Right lobe of liver (tissue), 4 donors: ENCODE results near the gene ADARB2.

Experiments
- POLR2A ChIP-seq: fragments of 450-650 bp; IDR thresholded peaks from one replicate; pipeline ENCODE4 v1.6.1; 2017; ENCODE audit warnings: antibody characterized with exemption, mild to moderate bottlenecking
- TF ChIP-seq, protein P1 (sequence below), 4 donors: fragments of 200-600 bp in 3 of 4; fragments of 450-650 bp in 1 of 4; IDR thresholded peaks; one replicate each; pipeline versions ENCODE4 v1.5.1 to v1.8.0; 2016 to 2022; ENCODE audit warnings: antibody characterized with exemption in 4 of 4, mild to moderate bottlenecking in 2 of 4
- donor health status: DM: no; HTN: no; CAD: no.
- donor health status: DM: no; HTN: no; CAD: no.
- donor health status: DM: no; HTN: yes; CAD: no.

DNA sequence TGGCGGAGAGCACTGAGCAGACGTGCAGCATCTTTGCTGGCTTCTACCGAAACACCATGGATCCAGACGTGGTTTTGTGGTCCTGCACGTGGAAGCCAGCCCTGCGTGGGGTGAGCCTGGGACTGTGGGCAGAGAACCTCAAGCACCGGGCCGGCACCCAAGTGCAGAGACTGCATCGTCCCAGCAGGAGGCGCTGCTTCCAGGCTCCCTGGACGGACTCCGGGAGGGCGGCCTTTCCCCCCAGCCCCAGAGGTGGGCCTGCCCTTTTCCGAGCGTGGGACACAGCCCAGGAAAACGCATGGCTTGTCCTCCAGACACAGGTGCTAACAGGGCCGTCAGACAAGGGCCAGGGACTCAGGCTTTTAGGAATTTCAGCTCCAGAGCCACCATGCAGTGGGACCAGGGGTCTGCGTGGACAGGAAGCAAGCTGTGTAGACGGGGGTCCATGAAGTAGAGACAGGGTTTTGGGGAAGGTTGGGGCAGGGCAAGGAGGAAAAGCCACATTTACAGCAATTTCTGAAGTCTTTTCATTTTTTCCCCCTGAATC is 377.2 kb downstream of the ADARB2 start:
- TF ChIP-seq, protein P1, sequence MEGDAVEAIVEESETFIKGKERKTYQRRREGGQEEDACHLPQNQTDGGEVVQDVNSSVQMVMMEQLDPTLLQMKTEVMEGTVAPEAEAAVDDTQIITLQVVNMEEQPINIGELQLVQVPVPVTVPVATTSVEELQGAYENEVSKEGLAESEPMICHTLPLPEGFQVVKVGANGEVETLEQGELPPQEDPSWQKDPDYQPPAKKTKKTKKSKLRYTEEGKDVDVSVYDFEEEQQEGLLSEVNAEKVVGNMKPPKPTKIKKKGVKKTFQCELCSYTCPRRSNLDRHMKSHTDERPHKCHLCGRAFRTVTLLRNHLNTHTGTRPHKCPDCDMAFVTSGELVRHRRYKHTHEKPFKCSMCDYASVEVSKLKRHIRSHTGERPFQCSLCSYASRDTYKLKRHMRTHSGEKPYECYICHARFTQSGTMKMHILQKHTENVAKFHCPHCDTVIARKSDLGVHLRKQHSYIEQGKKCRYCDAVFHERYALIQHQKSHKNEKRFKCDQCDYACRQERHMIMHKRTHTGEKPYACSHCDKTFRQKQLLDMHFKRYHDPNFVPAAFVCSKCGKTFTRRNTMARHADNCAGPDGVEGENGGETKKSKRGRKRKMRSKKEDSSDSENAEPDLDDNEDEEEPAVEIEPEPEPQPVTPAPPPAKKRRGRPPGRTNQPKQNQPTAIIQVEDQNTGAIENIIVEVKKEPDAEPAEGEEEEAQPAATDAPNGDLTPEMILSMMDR (IDR thresholded peaks at IDR 0.05): no peak
- TF ChIP-seq POLR2A: no peak
